Measurements from ENCODE around the gene ZMIZ1. TPM values are rescaled to one million over a fixed set of nuclear protein-coding genes. Genes with fewer than 3 reads are reported as not detected.

The ZMIZ1 gene
- total RNA-seq, 4 donors from 2014 or later, result 71.9 to 104 (median 79.5) TPM

GRCh38 chr10:79181698-79182521 lies 113.1 kb downstream of the ZMIZ1 start:
- Histone ChIP-seq H3K9me3 (no peaks in the 10 kb centered on the region), H3K36me3 (peaks cover 3% of the 10 kb centered on the region), H3K4me3 (no peak overlapping the region), H3K27me3 (no peaks in the 10 kb centered on the region), H3K27ac (peak overlapping the region; percentile 50), H3K4me1 (peaks cover 94% of the 10 kb centered on the region)
- DNase-seq (ENCODE audit: low spot score in 2 of 2), result no peak
- 59% methylated on average over 15 of the region's 15 CpGs for WGBS
- TF ChIP-seq POLR2AphosphoS5 (IDR thresholded peaks at IDR 0.05) (no peak), POLR2A (IDR thresholded peaks at IDR 0.05) (no peak), CTCF (IDR thresholded peaks at IDR 0.05) (no peak), EP300 (IDR thresholded peaks at IDR 0.05) (no peak)

GRCh38 chr10:79182781-79183467 lies 114.2 kb downstream of the ZMIZ1 start:
- Histone ChIP-seq H3K27ac (peak overlapping the region; percentile 50), H3K36me3 (peaks cover 9% of the 10 kb centered on the region), H3K9me3 (no peaks in the 10 kb centered on the region), H3K4me1 (peaks cover 96% of the 10 kb centered on the region), H3K4me3 (no peak overlapping the region), H3K27me3 (no peaks in the 10 kb centered on the region)
- TF ChIP-seq POLR2A (IDR thresholded peaks at IDR 0.05) (no peak), POLR2AphosphoS5 (IDR thresholded peaks at IDR 0.05) (no peak), EP300 (IDR thresholded peaks at IDR 0.05) (no peak), CTCF (IDR thresholded peaks at IDR 0.05) (no peak)
- 63% methylated on average over 14 of the region's 14 CpGs for WGBS
- no peak for DNase-seq (ENCODE audit: low spot score in 2 of 2)

GRCh38 chr10:79183468-79183865 lies 114.7 kb downstream of the ZMIZ1 start:
- WGBS, result 90% methylated on average over 5 of the region's 5 CpGs
- H3K36me3 ChIP-seq, result peaks cover 9% of the 10 kb centered on the region
- no peak for DNase-seq (ENCODE audit: low spot score in 2 of 2)
- TF ChIP-seq EP300 (IDR thresholded peaks at IDR 0.05) (no peak), POLR2A (IDR thresholded peaks at IDR 0.05) (no peak), POLR2AphosphoS5 (IDR thresholded peaks at IDR 0.05) (no peak), CTCF (IDR thresholded peaks at IDR 0.05) (no peak)
- no peak overlapping the region for H3K4me3 ChIP-seq
- peak overlapping the region; percentile 47 for H3K27ac ChIP-seq
- H3K27me3 ChIP-seq, result no peaks in the 10 kb centered on the region
- no peaks in the 10 kb centered on the region for H3K9me3 ChIP-seq
- H3K4me1 ChIP-seq, result peaks cover 96% of the 10 kb centered on the region

- H3K27me3 ChIP-seq, result no peaks in the 10 kb centered on the region
- no peak overlapping the region for H3K4me3 ChIP-seq
- H3K4me1 ChIP-seq, result peaks cover 96% of the 10 kb centered on the region
- H3K9me3 ChIP-seq, result no peaks in the 10 kb centered on the region
- H3K27ac ChIP-seq, result peak overlapping the region; percentile 47
- TF ChIP-seq EP300 (IDR thresholded peaks at IDR 0.05), result no peak
- no peak for TF ChIP-seq CTCF (IDR thresholded peaks at IDR 0.05)
- no peak for TF ChIP-seq POLR2AphosphoS5 (IDR thresholded peaks at IDR 0.05)
- TF ChIP-seq POLR2A (IDR thresholded peaks at IDR 0.05), result no peak
- H3K36me3 ChIP-seq, result peaks cover 9% of the 10 kb centered on the region
- 32% methylated on average over 3 of the region's 7 CpGs for WGBS
- DNase-seq (ENCODE audit: low spot score in 2 of 2), result no peak
Observed at GRCh38 chr10:79184145-79184625, 115.4 kb downstream of the ZMIZ1 start.

GRCh38 chr10:79184657-79185056 lies 115.9 kb downstream of the ZMIZ1 start:
- Histone ChIP-seq H3K27me3 (no peaks in the 10 kb centered on the region), H3K9me3 (no peaks in the 10 kb centered on the region), H3K27ac (peak overlapping the region; percentile 47), H3K4me3 (no peak overlapping the region), H3K4me1 (peaks cover 96% of the 10 kb centered on the region), H3K36me3 (peaks cover 9% of the 10 kb centered on the region)
- TF ChIP-seq CTCF (IDR thresholded peaks at IDR 0.05) (no peak), EP300 (IDR thresholded peaks at IDR 0.05) (no peak), POLR2A (IDR thresholded peaks at IDR 0.05) (no peak), POLR2AphosphoS5 (IDR thresholded peaks at IDR 0.05) (no peak)
- WGBS, result 39% methylated on average over 6 of the region's 6 CpGs
- DNase-seq (ENCODE audit: low spot score in 2 of 2), result no peak

All from suprapubic skin (tissue), 4 donors.